Stimulated activated CD4-positive, alpha-beta T cell treated with anti-CD3 and anti-CD28 coated beads, Interleukin-4, amount 100 ng/mL, for 1 hour (primary cell): ENCODE results near the gene MIB2.

ENCODE experiments used
- DNase-seq: peaks from one replicate; pipeline ENCODE4 v3.0.0-alpha.2; 2020

MIB2 gene

DNA sequence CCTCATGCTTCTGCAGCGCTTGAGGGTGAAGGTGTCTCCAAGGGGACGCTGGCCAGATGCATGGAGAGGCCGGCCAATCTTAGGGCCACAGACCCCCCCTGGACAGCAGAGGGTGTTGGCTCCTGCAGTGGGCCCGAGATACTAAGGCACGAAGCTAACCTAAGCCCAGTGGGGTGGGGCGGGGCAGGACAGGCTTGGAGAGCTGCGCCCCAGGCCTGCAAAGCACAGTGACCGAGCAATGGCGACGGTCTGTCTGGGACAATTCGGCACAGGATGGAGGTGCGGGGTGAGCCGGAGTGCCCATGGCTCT is 16.6 kb upstream of the MIB2 start:
- DNase-seq: no peak

DNA sequence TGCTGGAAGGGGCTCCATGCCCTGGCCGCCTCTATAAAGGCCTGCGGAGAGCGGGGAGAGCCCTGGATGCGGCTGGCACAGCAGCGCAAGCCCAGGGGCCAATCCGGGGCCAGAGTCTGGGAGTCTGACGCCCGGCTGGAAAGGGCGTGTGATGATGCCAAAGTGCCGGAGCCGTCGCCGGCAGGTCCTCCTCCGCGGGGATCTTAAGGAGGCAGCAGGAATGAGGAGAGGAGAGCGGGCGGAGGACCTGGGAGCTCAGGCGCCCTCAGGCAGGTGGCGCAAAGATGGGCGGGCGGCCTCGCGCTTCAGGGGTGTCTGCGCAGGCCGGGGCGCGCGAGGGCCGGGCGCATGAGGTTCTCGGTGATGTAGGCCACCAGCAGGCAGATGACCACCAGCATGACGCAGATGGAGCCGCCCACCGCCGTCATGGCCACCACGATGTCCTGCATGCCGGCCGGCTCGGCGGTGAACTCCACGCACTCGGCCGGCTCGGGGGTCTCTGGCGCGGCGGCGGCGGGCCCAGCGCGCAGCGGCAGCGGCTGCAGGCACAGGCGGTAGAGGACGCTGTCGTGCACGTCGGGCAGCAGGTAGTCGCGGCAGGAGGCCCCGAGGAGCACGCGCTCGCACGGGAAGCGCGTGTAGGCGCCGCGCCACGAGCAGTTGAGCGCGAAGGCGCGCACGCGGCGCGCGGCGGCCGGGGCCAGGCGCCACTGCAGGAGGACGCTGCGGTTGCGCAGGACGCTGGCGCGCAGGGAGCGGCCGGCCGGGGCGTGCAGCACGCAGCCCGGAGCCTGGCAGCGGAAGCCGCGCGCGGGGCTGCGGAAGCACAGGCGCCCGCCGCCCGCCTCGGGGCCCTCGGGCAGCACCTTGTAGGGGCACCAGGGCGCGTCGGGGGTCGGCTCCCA is 16.0 kb upstream of the MIB2 start:
- DNase-seq: peak; percentile 27

DNA sequence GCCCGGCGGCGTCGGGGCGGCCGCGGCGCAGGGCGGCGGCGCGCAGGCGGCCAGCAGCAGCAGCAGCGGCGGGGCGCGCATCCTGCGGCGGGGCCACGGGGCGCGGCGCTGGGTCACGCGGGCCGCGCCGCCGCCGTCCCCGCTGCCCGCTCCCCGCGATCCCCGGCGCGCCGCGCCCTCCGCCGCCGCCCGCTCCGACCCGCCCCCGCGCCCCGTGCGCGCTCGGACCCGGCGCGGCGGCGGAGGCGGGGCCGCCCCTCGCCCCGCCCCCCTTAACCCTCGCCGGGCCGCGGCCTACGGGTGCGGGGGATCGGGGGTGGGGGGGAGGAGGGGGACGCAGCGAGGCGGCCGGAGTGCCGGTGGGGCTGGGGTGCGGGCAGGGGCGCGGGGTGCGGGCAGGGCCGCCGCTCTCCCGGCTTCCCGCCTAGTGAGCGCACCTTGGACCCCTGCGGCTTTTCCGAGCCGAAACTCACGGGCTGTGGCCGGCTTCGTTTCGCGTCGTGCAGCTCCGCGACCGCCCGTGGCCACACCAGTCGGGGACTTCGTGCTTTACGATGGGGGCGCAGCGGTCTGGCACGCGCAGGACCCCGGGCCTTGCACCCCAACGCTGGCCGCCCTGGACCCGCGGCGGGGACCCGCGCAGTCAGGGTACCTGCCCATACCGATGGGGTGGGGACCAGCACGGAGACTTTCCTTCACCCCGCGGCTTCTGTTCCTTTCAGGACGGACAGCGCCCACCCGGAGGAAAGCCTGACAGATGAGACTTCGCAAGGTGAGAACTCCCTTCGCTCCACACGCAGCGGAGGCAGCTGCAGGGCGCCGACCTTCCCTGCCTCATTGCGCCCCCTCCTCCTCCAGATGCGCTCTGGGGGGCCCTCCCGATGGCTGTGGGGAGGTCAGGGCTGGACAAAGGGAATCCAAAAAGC is 15.1 kb upstream of the MIB2 start, which contains the start of gene FNDC10:
TSS of gene FNDC10 (minus strand) at position 201 of the 926 bp plus-strand sequence. CDS start at position 81, 120 bp downstream.
- DNase-seq: no peak

DNA sequence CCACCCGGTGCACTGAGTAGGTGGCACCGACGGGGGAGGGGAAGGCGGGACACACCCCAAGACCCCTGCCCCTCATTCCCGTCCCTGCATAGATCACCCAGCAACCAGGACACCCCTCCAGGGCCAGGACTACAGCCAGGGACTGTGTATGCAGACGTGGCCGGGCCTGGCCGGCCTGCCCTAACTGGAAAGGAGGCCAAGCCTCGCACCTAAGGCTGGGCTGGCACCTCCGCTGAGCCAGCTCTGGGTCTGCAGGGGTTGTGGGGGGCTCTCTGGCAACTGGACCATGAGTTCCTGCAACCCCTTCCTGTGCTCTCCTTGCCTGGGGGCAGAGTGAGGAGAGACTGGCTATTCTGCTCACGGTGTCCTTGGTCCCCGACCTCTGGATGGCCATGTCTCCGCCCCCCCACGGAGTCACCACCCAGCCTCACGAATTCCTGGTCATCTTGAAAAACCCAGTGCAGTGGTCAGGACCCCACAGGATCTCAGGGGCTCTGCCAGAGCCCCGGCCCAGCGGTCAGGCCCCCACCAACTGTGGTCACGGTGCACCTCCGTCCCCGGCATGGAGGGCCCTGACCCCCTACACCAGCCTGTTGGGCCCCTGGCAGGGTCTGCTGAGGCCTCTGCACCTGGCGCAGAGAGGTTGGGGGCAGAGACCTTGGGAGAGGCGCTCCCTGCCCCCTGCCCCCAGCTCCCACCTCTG is 14.3 kb upstream of the MIB2 start:
- DNase-seq: no peak

DNA sequence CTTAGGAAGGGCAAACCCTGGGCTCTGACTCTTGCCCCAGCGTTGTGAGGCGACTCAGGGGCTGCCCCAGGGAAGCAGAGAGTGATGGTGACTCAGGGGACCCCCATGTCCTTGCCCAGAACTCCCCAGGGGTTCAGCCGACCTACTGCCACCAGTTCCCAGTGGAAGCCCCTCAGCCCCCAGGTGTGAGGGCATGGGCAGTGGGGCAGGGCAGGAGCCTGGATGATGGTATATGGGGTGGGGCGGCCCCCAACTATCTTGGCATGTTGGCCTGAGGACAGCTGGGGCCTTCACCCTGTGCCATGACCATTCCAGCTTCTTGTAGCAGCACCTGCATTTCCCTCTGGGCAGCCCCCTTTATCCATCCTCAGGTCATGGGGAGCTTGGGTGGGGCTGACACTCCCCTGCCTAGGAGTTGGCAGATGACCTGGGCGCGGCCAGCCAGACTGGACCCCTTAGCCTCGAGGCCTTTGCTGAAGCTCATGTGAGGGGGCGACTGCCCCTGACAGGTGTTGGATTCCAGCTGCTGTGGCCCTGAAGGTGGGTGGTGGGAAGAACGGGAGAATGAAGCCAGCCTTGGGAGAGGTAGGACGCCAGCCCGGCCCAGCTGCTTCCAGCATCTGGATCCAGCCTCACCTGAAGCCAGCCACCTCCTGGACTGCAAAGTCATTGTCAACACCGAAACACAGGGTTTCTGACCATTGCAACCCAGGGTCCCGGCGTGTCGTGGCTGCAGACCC is 13.6 kb upstream of the MIB2 start:
- no peak for DNase-seq

DNA sequence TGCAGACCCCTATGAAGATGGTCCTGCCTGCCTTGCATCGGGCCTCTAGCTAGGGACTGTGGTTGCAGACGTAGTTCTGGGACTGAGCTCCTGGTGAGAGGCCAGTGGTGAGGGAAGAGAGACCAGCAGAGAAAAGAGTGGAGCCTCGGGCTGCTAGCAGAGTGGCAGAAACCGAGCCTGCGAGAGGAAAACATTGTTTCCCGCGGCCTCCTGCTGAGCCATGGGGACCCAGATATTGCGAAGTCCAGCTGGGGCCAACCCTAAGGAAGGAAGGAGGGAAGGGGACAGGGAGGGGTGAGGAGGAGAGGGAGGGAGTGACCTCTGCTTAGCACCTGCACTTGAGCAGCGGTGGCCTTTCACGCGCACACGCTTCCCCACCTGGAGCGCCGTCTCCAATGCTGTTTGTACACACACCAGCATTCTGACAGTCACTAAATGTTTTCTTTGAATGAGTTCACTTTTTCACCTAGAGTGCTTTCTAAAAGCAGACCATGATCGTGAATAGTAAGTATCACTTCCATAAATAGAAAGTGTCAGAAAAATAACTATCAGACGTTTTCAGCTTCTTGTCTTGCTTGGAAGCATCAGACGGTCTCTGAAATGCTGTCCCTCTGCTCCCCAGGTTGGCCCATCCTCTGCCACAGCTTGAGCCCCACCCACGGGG is 12.9 kb upstream of the MIB2 start:
- no peak for DNase-seq

DNA sequence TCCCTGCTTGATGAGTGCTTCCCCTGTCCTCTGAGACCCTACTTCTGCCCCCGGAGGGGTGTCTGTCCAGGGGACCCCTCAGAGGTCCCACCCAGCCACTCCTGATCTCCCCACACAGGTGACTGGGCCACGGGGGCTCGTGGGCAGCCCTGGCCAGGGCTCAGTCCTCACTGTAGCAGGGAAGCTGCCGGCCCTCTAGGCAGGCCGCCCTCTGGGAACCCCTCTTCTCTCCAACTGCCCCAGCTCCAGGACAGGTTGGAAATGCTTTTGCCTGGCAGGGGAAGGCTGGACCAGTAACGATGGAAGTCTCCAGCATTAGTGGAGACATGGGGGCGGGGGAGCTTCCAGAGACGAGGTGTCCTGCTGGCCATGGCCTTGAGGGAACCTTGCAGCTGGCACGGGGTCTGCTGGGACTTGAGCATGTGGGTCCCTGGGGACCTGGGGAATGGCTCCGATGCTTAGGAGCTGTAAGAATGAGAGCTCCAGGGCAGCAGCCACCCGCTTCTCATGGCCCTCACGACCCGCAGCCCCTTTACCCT is 12.3 kb upstream of the MIB2 start:
- DNase-seq: no peak

DNA sequence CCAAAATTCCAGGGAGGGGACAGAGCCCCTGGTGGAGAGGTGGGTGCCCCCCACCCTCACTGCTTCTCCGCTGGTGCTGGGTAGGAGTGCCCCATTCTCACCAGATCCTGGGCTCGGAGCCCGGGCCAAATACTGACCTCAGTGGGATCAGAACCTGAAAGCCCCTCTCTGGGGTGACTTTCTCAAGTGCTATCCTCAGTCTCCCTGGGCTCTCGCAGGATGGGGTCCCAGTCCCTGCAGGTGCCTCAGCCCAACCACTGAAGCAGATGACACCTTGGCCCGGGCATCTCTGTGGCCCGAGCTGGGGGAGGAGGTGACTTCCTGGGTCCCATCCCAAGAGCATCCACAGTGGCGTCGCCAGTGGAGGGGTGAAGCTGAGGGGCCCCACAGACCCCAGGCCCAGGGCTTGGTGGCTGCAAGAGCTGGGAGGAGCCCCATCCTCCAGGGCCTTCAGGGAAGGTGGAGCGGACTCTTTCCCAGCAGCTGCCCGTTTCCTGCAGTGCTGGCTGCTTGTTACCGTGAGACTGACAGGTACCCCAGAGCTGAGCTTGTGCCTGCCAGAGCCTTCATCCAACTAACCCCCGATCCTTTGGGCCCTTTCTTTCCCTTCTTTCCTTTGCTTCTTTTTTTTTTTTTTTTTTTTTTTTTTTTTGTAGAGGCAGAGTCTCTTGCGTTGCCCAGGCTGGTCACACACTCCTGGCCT is 11.5 kb upstream of the MIB2 start:
- DNase-seq: no peak

DNA sequence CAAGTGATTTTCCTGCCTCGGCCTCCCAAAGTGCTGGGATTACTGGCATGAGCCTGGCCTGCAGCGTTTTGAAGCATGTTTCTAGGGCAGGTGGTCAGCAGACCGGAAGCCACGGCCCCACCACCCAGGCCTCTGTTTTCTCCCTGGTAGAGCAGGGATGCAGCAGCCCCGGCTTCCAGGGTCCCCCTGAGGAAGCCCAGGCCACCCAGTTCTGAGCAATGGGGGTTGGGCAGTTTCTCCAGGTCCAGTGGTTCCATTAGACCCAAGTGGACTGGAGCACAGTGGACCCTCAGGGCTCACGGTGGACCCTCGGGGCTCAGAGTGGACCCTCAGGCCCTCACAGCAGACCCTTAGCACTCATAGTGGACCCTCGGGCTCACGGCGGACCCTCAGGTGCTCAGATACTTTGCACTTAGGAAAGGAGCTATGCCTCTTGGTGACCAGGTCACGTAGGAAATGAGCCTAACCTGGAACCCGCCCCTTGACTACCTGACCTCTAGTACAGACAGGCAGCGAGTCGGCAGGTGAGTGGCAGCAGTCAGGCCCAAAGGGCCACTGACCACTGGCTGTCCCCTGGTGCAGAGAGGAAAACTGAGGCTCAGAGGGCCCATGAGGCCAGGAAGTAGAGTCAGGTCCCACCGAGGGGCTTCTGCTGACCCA is 10.8 kb upstream of the MIB2 start:
- DNase-seq: no peak

DNA sequence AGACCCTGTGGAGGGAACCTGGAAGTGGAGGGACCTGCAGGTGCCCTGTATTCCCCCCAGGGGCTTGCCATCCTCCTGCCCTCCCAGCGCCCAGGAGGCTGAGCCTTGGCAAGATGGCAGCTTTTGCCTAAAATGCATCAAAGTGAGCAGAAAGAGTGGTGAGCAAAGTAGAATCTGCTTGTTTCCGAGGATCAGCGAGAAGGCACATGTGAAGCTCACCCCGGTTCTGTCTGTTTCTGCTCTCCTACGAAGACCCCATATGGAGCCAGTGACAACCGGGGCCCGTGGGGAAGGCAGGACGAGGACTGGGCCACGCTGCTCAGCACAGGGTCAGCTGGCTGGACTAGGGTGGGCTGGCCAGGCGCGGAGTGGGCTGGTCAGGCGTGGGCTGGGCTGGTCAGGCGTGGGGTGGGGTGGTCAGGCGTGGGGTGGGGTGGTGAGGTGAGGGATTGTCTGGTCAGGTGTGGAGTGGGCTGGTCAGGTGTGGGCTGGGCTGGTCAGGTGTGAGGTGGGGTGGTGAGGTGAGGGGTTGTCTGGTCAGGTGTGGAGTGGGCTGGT is 10.2 kb upstream of the MIB2 start:
- DNase-seq: no peak

DNA sequence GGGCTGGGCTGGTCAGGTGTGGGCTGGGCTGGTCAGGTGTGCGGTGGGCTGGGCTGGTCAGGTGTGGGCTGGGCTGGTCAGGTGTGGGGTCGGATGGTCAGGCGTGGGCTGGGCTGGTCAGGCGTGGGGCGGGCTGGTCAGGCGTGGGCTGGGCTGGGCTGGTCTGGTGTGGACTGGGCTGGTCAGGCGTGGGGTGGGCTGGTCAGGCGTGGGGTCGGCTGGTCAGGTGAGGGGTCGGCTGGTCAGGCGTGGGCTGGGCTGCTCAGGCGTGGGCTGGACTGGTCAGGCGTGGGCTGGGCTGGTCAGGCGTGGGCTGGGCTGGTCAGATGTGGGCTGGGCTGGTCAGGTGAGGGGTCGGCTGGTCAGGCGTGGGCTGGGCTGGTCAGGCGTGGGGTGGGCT is 9.6 kb upstream of the MIB2 start:
- DNase-seq: no peak

DNA sequence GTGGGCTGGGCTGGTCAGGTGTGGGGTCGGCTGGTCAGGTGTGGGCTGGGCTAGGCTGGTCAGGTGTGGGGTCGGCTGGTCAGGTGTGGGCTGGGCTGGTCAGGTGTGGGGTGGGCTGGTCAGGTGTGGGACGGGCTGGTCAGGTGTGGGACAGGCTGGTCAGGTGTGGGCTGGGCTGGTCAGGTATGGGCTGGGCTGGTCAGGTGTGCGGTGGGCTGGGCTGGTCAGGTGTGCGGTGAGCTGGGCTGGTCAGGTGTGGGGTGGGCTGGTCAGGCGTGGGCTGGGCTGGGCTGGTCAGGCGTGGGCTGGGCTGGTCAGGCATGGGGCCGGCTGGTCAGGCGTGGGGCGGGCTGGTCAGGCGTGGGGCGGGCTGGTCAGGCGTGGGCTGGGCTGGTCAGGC is 9.1 kb upstream of the MIB2 start:
- DNase-seq: no peak

DNA sequence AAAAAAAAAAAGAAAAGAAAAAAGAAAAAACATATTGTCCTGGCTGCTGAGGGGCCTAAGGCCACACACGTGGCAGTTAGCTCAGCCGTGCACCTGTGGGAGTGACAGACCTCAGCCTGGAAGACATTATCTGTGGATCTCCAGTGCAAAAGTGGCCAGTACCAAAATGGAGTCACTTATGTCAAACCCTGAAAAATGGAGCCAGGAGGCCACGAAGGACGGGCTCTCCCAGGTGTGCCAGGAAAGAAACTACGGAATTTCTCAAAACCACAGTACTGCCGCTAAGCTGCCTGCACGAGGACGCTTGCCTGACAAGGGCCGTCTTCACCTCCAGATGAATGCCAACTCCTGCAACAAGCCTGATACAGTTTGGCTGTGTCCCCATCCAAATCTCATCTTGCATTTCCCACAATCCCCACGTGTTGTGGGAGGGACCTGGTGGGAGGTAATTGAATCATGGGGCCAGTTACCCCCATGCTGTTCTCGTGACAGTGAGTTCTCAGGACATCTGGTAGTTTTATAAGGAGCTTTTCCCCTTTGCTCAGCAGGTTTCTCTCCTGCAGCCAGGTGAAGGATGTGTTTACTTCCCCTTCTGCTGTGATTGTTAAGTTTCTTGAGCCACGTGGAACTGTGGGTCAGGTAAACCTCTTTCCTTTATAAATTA is 5.3 kb upstream of the MIB2 start:
- DNase-seq: no peak

DNA sequence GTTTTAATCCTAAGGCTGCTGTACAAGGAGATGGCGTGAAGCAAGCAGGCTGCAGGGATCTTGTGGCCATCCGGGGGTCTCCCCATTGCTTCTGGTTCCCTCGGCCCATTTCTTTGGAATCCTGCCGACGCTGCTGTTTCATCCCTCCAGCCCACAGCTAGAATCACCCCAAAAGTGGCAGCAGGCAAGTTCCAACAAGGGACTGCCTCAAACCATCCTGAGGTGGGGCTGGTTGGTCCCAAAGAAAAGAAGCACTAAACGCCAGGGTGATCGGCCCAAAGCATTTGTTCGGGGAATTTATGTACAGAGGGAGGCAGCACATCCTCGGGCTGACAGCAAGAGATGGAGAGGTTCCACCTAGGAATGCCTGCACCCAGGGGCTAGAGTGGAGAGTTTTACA is 4.5 kb upstream of the MIB2 start:
- DNase-seq: no peak

DNA sequence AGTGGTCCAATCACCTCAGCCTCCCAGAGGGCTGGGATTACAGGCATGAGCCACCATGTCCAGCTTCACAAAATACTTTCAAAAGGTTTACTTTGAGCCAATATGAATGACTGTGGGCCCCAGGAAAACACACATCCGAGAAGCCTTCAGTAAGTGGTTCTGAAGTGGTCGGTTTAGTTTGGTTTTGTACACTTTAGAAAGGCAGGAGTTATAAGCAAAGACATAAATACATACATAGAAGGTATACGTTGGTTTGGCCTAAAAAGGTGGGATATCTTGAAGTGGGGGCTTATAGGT is 3.2 kb upstream of the MIB2 start:
- DNase-seq: no peak

DNA sequence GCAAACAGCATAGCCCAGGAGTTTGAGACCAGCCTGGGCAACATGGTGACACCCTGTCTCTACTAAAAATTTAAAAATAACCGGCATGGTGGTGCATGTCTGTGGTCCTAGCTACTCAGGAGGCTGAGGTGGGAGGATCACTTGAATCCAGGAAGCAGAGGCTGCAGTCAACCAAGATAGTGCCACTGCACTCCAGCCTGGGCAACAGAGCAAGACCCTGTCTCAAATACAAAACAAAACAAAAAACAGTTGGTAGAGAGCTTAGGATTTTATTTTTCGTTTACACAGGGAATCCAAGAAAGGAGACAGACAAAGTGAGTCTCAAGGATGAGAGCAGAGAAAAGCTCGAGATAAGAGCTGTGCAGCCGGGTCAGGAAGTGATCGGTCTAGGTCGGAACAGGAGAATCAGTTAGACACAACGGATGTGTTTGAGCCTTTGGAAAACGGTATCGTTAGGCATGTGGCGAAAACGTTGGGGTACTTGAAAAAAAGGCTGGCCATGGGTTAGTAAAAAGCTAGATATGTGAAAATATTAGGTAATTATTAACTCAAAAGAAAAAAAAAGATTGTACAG is 1.7 kb upstream of the MIB2 start:
- DNase-seq: no peak

DNA sequence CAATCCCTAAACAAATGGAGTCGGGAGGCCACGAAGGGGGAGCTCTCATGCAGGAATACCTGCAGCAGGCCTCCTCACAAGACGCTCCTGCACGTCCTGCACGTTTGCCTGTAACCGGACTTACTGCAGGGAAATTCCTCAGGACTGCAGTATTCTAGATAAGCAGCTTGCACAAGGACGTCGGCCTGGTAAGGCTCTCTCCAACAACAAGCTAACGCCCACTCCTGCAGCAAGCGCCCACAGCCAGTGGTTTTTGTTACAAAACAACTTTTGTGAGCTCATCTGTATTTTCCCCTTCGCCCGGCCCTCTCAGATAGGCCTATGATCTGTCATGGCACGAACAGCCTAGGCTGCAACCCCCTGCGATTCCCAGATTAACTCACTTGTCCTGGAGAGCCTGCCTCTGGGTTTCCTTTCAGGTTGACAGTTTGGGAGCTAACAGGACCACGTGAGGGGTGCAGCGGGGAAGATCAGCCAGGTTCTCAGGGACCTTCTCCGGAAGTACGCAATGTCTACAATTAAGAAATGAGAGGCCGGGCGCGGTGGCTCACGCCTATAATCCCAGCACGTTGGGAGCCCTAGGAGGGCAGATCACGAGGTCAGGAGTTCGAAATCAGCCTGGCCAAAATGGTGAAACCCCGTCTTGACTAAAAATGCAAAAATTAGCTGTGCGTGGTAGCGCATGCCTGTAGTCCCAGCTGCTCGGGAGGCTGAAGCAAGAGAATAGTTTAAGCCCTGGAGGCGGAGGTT is 921 bp upstream of the MIB2 start:
- DNase-seq: peak; percentile 59

DNA sequence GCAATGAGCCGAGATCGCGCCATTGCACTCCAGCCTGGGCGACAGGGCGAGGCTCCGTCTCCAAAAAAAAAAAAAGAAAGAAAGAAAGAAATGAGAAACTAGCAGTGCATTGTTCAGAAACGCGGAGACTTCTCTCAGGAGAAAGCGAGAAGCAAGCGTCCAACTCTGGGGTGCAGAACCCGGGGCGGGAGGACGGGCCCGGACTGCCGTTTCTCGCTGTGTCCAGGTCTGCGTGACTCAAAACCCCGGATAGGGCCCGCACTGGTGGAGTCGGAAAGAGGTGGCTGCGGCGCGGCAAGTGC is 395 bp upstream of the MIB2 start:
- DNase-seq: no peak
